Measurements from ENCODE around the gene CDS1. TPM values are rescaled to one million over a fixed set of nuclear protein-coding genes. Genes with fewer than 3 reads are reported as not detected.

The CDS1 gene
- total and polyA plus RNA-seq, 2 donors (not counting 3 experiments of a cell fraction or from before 2014, with no cell fraction given) = 0.01 TPM; not detected in 1

DNA sequence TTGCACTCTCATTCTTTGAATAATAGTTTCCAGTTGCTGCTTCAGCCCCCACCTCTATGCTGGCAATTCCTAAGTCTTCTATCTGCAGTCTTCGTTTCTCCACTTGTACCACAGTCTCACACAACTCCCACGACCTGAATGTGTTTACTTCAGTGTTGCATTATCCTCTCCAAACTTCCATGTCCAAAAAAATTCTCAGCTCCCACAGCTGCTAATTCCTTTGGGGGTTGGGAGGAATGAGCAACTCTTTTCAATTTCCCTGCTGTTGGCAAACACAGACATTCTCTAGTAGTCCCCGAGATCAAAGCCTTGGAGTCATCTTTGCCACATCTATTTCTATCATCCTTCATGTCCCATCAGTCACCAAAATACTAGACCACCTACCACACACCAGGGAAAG lies 14.4 kb upstream of the CDS1 start:
- Histone ChIP-seq H3K27me3 (ENCODE audit: control insufficient read depth in 2 of 2, insufficient read depth in 2 of 2, low read length in 2 of 2) (peaks cover 0 to 9% of the 10 kb centered on the region in 2 experiments), H3K36me3 (ENCODE audit: control insufficient read depth in 2 of 2, extremely low read depth in 1 of 2, insufficient read depth in 2 of 2, low read length in 2 of 2) (no peaks in the 10 kb centered on the region), H2AFZ (ENCODE audit: low read depth, low read length) (no peak overlapping the region), H3K27ac (ENCODE audit: insufficient read depth, low read depth, low read length) (no peak overlapping the region), H3K4me1 (ENCODE audit: control insufficient read depth, extremely low read depth, insufficient read depth, low read length) (no peaks in the 10 kb centered on the region), H3K4me2 (ENCODE audit: insufficient read depth, low read length) (no peak overlapping the region), H3K9ac (replicated peaks; ENCODE audit: extremely low read depth, insufficient read depth, low read length) (no peak overlapping the region), H3K9me1 (replicated peaks; ENCODE audit: control insufficient read depth, extremely low read depth, insufficient read depth, low read length) (no peaks in the 10 kb centered on the region), H3K4me3 (replicated peaks in 1 of 3; ENCODE audit: insufficient read depth in 1 of 3, low read depth in 1 of 3, low read length in 3 of 3) (no peak overlapping the region), H4K20me1 (replicated peaks; ENCODE audit: control insufficient read depth, extremely low read depth, insufficient read depth, low read length) (no peaks in the 10 kb centered on the region), H3K79me2 (ENCODE audit: control insufficient read depth, insufficient read depth, low read length) (no peaks in the 10 kb centered on the region), H3K9me3 (replicated peaks; ENCODE audit: control insufficient read depth, insufficient read depth, low read length) (no peaks in the 10 kb centered on the region)
- DNase-seq (ENCODE audit: low read depth, low spot score) (no peak), FAIRE-seq (no peak)
- CTCF ChIA-PET = interaction anchor here (2.2 kb wide), 1 partner anchor 10 kb away, joined by 11 read pairs; no protein-coding TSS in a partner anchor
- no TSS peak for BruUV-seq (replicated peaks)
- POLR2A ChIA-PET = no interaction called here
- no peak for TF ChIP-seq POLR2A (IDR thresholded peaks at IDR 0.05; ENCODE audit: low read depth, low read length)
- no peak for TF ChIP-seq MYC (IDR thresholded peaks at IDR 0.05; ENCODE audit: low read depth, low read length)
- TF ChIP-seq JUN (IDR thresholded peaks at IDR 0.05; ENCODE audit: borderline replicate concordance, insufficient read depth, insufficient read length, low read depth) = no peak
- TF ChIP-seq FOS (IDR thresholded peaks at IDR 0.05; ENCODE audit: borderline replicate concordance, insufficient read depth, low read length) = no peak
- TF ChIP-seq, protein P1, sequence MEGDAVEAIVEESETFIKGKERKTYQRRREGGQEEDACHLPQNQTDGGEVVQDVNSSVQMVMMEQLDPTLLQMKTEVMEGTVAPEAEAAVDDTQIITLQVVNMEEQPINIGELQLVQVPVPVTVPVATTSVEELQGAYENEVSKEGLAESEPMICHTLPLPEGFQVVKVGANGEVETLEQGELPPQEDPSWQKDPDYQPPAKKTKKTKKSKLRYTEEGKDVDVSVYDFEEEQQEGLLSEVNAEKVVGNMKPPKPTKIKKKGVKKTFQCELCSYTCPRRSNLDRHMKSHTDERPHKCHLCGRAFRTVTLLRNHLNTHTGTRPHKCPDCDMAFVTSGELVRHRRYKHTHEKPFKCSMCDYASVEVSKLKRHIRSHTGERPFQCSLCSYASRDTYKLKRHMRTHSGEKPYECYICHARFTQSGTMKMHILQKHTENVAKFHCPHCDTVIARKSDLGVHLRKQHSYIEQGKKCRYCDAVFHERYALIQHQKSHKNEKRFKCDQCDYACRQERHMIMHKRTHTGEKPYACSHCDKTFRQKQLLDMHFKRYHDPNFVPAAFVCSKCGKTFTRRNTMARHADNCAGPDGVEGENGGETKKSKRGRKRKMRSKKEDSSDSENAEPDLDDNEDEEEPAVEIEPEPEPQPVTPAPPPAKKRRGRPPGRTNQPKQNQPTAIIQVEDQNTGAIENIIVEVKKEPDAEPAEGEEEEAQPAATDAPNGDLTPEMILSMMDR (IDR thresholded peaks at IDR 0.05; ENCODE audit: extremely low read depth in 1 of 2, insufficient read depth in 1 of 2, low read depth in 1 of 2, low read length in 2 of 2) = no peak
- TF ChIP-seq GATA2 (IDR thresholded peaks at IDR 0.05; ENCODE audit: insufficient read depth, insufficient read length, low read depth, low read length) = no peak
- TF ChIP-seq POLR2AphosphoS5 (IDR thresholded peaks at IDR 0.05; ENCODE audit: insufficient read depth, low read depth, low read length) = no peak
- no peak for TF ChIP-seq EZH2 (IDR thresholded peaks at IDR 0.05; ENCODE audit: borderline replicate concordance, low read depth, low read length, severe bottlenecking)
- TF ChIP-seq MAX (IDR thresholded peaks at IDR 0.05; ENCODE audit: insufficient read depth, insufficient read length) = no peak
- intact Hi-C loops (cut with micrococcal nuclease) = no loop called here
- dilution Hi-C loops (cut with MboI; ENCODE audit: extremely low pct_ligation_motif_present, low sequenced_read_pairs) = no loop called here
